ENCODE data around the gene MANEAL. TPM values are rescaled to one million over a fixed set of nuclear protein-coding genes. Genes with fewer than 3 reads are reported as not detected.

Gene MANEAL
- polyA plus RNA-seq, 1 donor = 3.6 TPM

- DNase-seq = no peak
Observed at GRCh38 chr1:37825506-37825905, 31.9 kb downstream of the MANEAL start.

- DNase-seq = no peak
Observed at GRCh38 chr1:37828410-37829074, 34.9 kb downstream of the MANEAL start.

GRCh38 chr1:37831109-37831508, 37.5 kb downstream of the MANEAL start:
- no peak for DNase-seq

GRCh38 chr1:37831809-37832208, 38.2 kb downstream of the MANEAL start:
- no peak for DNase-seq

- no peak for DNase-seq
Observed at GRCh38 chr1:37836788-37837187, 43.1 kb downstream of the MANEAL start.

- DNase-seq = no peak
Observed at GRCh38 chr1:37839676-37840075, 46.0 kb downstream of the MANEAL start.

- DNase-seq = no peak
Observed at GRCh38 chr1:37840711-37841110, 47.1 kb downstream of the MANEAL start.

GRCh38 chr1:37841652-37842051, 48.0 kb downstream of the MANEAL start:
- no peak for DNase-seq

GRCh38 chr1:37844536-37844935, 50.9 kb downstream of the MANEAL start:
- no peak for DNase-seq

GRCh38 chr1:37845049-37845646, 51.5 kb downstream of the MANEAL start:
- no peak for DNase-seq

GRCh38 chr1:37845786-37846185, 52.1 kb downstream of the MANEAL start:
- no peak for DNase-seq

GRCh38 chr1:37846647-37847339, 53.1 kb downstream of the MANEAL start:
- no peak for DNase-seq

GRCh38 chr1:37849480-37849879, 55.8 kb downstream of the MANEAL start:
- DNase-seq = no peak

GRCh38 chr1:37850352-37850955, 56.8 kb downstream of the MANEAL start:
- DNase-seq = no peak

Other genes with a start within 250 kb of the MANEAL start
- 13.8 TPM for gene SNIP1, start 239.6 kb upstream of the MANEAL start, polyA plus RNA-seq (ENCODE audit: insufficient read length)
- gene DNALI1, start 236.9 kb upstream of the MANEAL start, polyA plus RNA-seq (ENCODE audit: insufficient read length) = 63.0 TPM
- gene GNL2, start 197.9 kb upstream of the MANEAL start, polyA plus RNA-seq (ENCODE audit: insufficient read length) = 76.8 TPM
- 5.9 TPM for gene RSPO1, start 159.0 kb upstream of the MANEAL start, polyA plus RNA-seq (ENCODE audit: insufficient read length)
- gene CDCA8, start 101.3 kb upstream of the MANEAL start, polyA plus RNA-seq (ENCODE audit: insufficient read length) = 25.6 TPM
- gene EPHA10, start 28.7 kb upstream of the MANEAL start, polyA plus RNA-seq (ENCODE audit: insufficient read length) = 0.23 TPM
- gene C1orf122, start 13.9 kb downstream of the MANEAL start, polyA plus RNA-seq (ENCODE audit: insufficient read length) = 20.2 TPM
- 11.7 TPM for gene YRDC, start 14.4 kb downstream of the MANEAL start, polyA plus RNA-seq (ENCODE audit: insufficient read length)
- gene MTF1, start 65.7 kb downstream of the MANEAL start, polyA plus RNA-seq (ENCODE audit: insufficient read length) = 9.5 TPM
- 33.1 TPM for gene INPP5B, start 153.2 kb downstream of the MANEAL start, polyA plus RNA-seq (ENCODE audit: insufficient read length)
- gene SF3A3, start 196.2 kb downstream of the MANEAL start, polyA plus RNA-seq (ENCODE audit: insufficient read length) = 120 TPM
- gene FHL3, start 211.7 kb downstream of the MANEAL start, polyA plus RNA-seq (ENCODE audit: insufficient read length) = 20.5 TPM
- gene UTP11, start 218.9 kb downstream of the MANEAL start, polyA plus RNA-seq (ENCODE audit: insufficient read length) = 42.7 TPM

Measured in left kidney (tissue), 2 donors.